IMR-90 (cell line): ENCODE data around the gene PLVAP. TPM values are rescaled to one million over a fixed set of nuclear protein-coding genes. Genes with fewer than 3 reads are reported as not detected.

ENCODE experiments used
- ATAC-seq: fragments of 200-7000 bp; cut with Tn5 transposase; 2 replicates; pipeline ENCODE4 v1.9.1; 2020; ENCODE audit warnings: low read depth, mild to moderate bottlenecking, moderate library complexity
- BruUV-seq: library from RNA; stranded (reverse); fragments of 400-500 nt; replicated peaks from 2 replicates; lab custom pipeline; 2021; lab: Mats Ljungman, UMichigan
- CTCF ChIA-PET: fragments of 300-600 bp; formaldehyde crosslinking; extraction: SDS; loops from one replicate; lab custom pipeline; 2021; ENCODE audit warnings: antibody characterized with exemption; lab: Yijun Ruan, JAX
- POLR2A ChIA-PET: fragments of 300-600 bp; sonication (Branson Sonifier 250); formaldehyde crosslinking; loops from one replicate; lab custom pipeline; 2022; ENCODE audit warnings: antibody characterized with exemption; ENCODE audit not compliant: unreplicated experiment; lab: Charles Lee
- DNase-seq: peaks from one replicate; pipeline ENCODE4 v3.0.0; 2013
- H2AFZ ChIP-seq: replicated peaks from 2 replicates; pipeline ENCODE3; 2013; ENCODE audit warnings: low read length, mild to moderate bottlenecking; ENCODE audit not compliant: poor library complexity
- H2AK5ac ChIP-seq: 2 replicates; pipeline ENCODE4 v1.6.1; 2013; ENCODE audit warnings: low read depth, low read length, inconsistent platforms
- H2AK9ac ChIP-seq: replicated peaks from 2 replicates; pipeline ENCODE3; 2013; ENCODE audit warnings: mild to moderate bottlenecking, low read depth, low read length, moderate library complexity; ENCODE audit not compliant: poor library complexity
- H2BK120ac ChIP-seq: 2 replicates; pipeline ENCODE4 v1.6.1; 2013; ENCODE audit warnings: low read depth, low read length, inconsistent platforms
- H2BK15ac ChIP-seq: 3 replicates; pipeline ENCODE4 v1.6.1; 2013; ENCODE audit warnings: low read depth, low read length, inconsistent platforms
- H2BK20ac ChIP-seq: 2 replicates; pipeline ENCODE4 v1.6.1; 2013; ENCODE audit warnings: low read depth, mild to moderate bottlenecking, inconsistent platforms, low read length, moderate library complexity
- H2BK5ac ChIP-seq: 2 replicates; pipeline ENCODE4 v1.6.1; 2013; ENCODE audit warnings: mild to moderate bottlenecking, low read depth, low read length, inconsistent platforms; ENCODE audit not compliant: poor library complexity, severe bottlenecking
- H3K14ac ChIP-seq: replicated peaks from 2 replicates; pipeline ENCODE4 v1.6.1; 2013; ENCODE audit warnings: low read depth, low read length, inconsistent platforms
- H3K18ac ChIP-seq: 2 replicates; pipeline ENCODE4 v1.6.1; 2013; ENCODE audit warnings: low read depth, low read length, control low read depth
- H3K23ac ChIP-seq: 2 replicates; pipeline ENCODE4 v1.6.1; 2013; ENCODE audit warnings: low read depth, low read length, inconsistent platforms
- H3K27ac ChIP-seq: 2 replicates; pipeline ENCODE4 v1.5.1; 2013; ENCODE audit warnings: mild to moderate bottlenecking, control low read depth, low read length; ENCODE audit not compliant: insufficient read depth
- H3K27me3 ChIP-seq: 2 replicates; pipeline ENCODE4 v1.6.1; 2013; ENCODE audit warnings: low read length; ENCODE audit not compliant: control insufficient read depth, insufficient read depth
- H3K36me3 ChIP-seq: 2 replicates; pipeline ENCODE4 v1.6.1; 2013; ENCODE audit warnings: low read length, mixed read lengths; ENCODE audit not compliant: control insufficient read depth, insufficient read depth
- H3K4ac ChIP-seq: 2 replicates; pipeline ENCODE4 v1.6.1; 2013; ENCODE audit warnings: low read depth, low read length, inconsistent platforms
- H3K4me1 ChIP-seq: 2 replicates; pipeline ENCODE4 v1.6.1; 2013; ENCODE audit warnings: low read length, mixed read lengths; ENCODE audit not compliant: control insufficient read depth, insufficient read depth
- H3K4me2 ChIP-seq: 2 replicates; pipeline ENCODE4 v1.6.1; 2013; ENCODE audit warnings: low read depth, mild to moderate bottlenecking, control low read depth, low read length, moderate library complexity
- H3K4me3 ChIP-seq: 2 replicates; pipeline ENCODE4 v1.5.1; 2013; ENCODE audit warnings: low read depth, mild to moderate bottlenecking, control low read depth, low read length, moderate library complexity; ENCODE audit not compliant: insufficient read depth
- H3K56ac ChIP-seq: 2 replicates; pipeline ENCODE4 v1.6.1; 2013; ENCODE audit warnings: low read length, inconsistent platforms; ENCODE audit not compliant: insufficient read depth; ENCODE audit errors: extremely low read depth
- H3K79me1 ChIP-seq, 2 experiments: 2 replicates each; pipeline ENCODE4 v1.6.1; 2013; ENCODE audit warnings: low read length in 2 of 2, inconsistent platforms in 1 of 2, low read depth in 1 of 2
- H3K9ac ChIP-seq: 2 replicates; pipeline ENCODE4 v1.6.1; 2013; ENCODE audit warnings: low read depth, low read length, control low read depth
- H3K9me1 ChIP-seq: 2 replicates; pipeline ENCODE4 v1.6.1; 2013; ENCODE audit warnings: low read length, inconsistent platforms; ENCODE audit not compliant: insufficient read depth
- H3K9me3 ChIP-seq: 2 replicates; pipeline ENCODE4 v1.6.1; 2013; ENCODE audit warnings: low read length; ENCODE audit not compliant: control insufficient read depth, insufficient read depth
- H4K20me1 ChIP-seq: 2 replicates; pipeline ENCODE4 v1.6.1; 2013; ENCODE audit warnings: low read length, inconsistent platforms; ENCODE audit not compliant: insufficient read depth
- H4K5ac ChIP-seq: 2 replicates; pipeline ENCODE4 v1.6.1; 2013; ENCODE audit warnings: mild to moderate bottlenecking, low read depth, low read length, control low read depth
- H4K8ac ChIP-seq, 2 experiments: 2 replicates each; pipeline ENCODE4 v1.6.1; 2013; ENCODE audit warnings: low read depth in 2 of 2, low read length in 2 of 2, control low read depth in 1 of 2, inconsistent platforms in 1 of 2
- H4K91ac ChIP-seq: 2 replicates; pipeline ENCODE4 v1.6.1; 2013; ENCODE audit warnings: low read depth, low read length, inconsistent platforms; ENCODE audit not compliant: insufficient read depth
- BHLHE40 ChIP-seq: fragments of 150-350 bp; IDR thresholded peaks from 2 replicates; pipeline ENCODE4 v1.6.1; 2016; ENCODE audit warnings: mild to moderate bottlenecking, low read depth, low read length
- ELK1 ChIP-seq: fragments of 150-350 bp; IDR thresholded peaks from 2 replicates; pipeline ENCODE4 v1.6.1; 2016; ENCODE audit warnings: low read depth, mild to moderate bottlenecking, low read length, moderate library complexity, borderline replicate concordance
- FOS ChIP-seq: fragments of 150-350 bp; IDR thresholded peaks from 2 replicates; pipeline ENCODE4 v1.6.1; 2016; ENCODE audit warnings: low read depth, low read length
- MAZ ChIP-seq: IDR thresholded peaks from 2 replicates; pipeline ENCODE4 v1.6.1; 2012; ENCODE audit warnings: low read depth, mild to moderate bottlenecking, low read length, improper control_type of control experiment, moderate library complexity, borderline replicate concordance
- RAD21 ChIP-seq: IDR thresholded peaks from 2 replicates; pipeline ENCODE4 v1.6.1; 2012; ENCODE audit warnings: low read length, improper control_type of control experiment
- RCOR1 ChIP-seq: IDR thresholded peaks from 2 replicates; pipeline ENCODE4 v1.6.1; 2012; ENCODE audit warnings: mild to moderate bottlenecking, low read length, improper control_type of control experiment; ENCODE audit not compliant: insufficient replicate concordance
- SMC3 ChIP-seq: fragments of 150-350 bp; IDR thresholded peaks from 2 replicates; pipeline ENCODE4 v1.6.1; 2016; ENCODE audit warnings: low read depth, mild to moderate bottlenecking, antibody characterized with exemption, low read length, moderate library complexity
- USF2 ChIP-seq: fragments of 150-350 bp; IDR thresholded peaks from 2 replicates; pipeline ENCODE4 v1.6.1; 2017; ENCODE audit warnings: mild to moderate bottlenecking, antibody characterized with exemption, low read length, low read depth
- WGBS, 2 experiments: methylation state at CpG; one replicate each; pipeline versions ENCODE4 v1.1.5 to v1.1.7; 2013; ENCODE audit warnings: missing lambda C conversion rate in 2 of 2; ENCODE audit not compliant: insufficient read length in 1 of 2; ENCODE audit errors: extremely low coverage in 2 of 2; 5-methylcytosine and 5-hydroxymethylcytosine counted together
- dilution Hi-C: fragments of 300-500 bp; cut with HindIII; formaldehyde crosslinking; loops from one replicate; pipeline ENCODE4 v1.14.3; 2018; ENCODE audit warnings: low sequenced_read_pairs; ENCODE audit not compliant: unreplicated experiment
- in situ Hi-C: fragments of 300-500 bp; cut with MboI; formaldehyde crosslinking; loops from 3 replicates; pipeline ENCODE4 v1.14.3; 2019; ENCODE audit warnings: low sequenced_read_pairs, inconsistent platforms, mixed read lengths
- intact Hi-C: fragments of 100-400 bp; cut with micrococcal nuclease; formaldehyde crosslinking; loops from 2 replicates; pipeline ENCODE4 v1.10.0; 2022
- polyA plus RNA-seq, 3 experiments: library from polyadenylated mRNA; depleted of rRNA; stranded (reverse); fragments of >200 nt; gene quantifications; 2 replicates each; pipeline ENCODE4 v1.2.3, GENCODE V29; 2012; ENCODE audit warnings: low replicate concordance in 1 of 3
- total RNA-seq: library from RNA; depleted of rRNA; stranded (reverse); fragments of >200 nt; gene quantifications from 2 replicates; pipeline ENCODE4 v1.2.3, GENCODE V29; 2012

Gene PLVAP
- total and polyA plus RNA-seq, 2 of the 4 experiments (the other 2 are of a cell fraction): not detected

GRCh38 chr19:17333611-17334413 is 43.3 kb downstream of the PLVAP start:
- peak overlapping the region; percentile 56 for H4K91ac ChIP-seq
- H2BK20ac ChIP-seq: no peak overlapping the region
- no peak for TF ChIP-seq ELK1
- TF ChIP-seq BHLHE40: no peak
- TF ChIP-seq RCOR1: peak; percentile 13
- no peak for TF ChIP-seq MAZ
- TF ChIP-seq FOS: 0 out of 2 replicates have a peak, but pooled peaks have one; percentile 21
- no peak for TF ChIP-seq RAD21
- peak; percentile 15; the same call in 1 of the 2 replicates for TF ChIP-seq SMC3
- TF ChIP-seq USF2: no peak
- dilution Hi-C loops: no loop called here
- peaks cover 7 to 43% of the 10 kb centered on the region in 2 experiments; a peak in 3 of 4 replicates for H3K79me1 ChIP-seq
- no TSS peak for BruUV-seq
- peak overlapping the region; percentile 68 for H3K4me2 ChIP-seq
- POLR2A ChIA-PET: interaction anchor here (1.0 kb wide), 1 partner anchor 9 kb away, joined by 3 read pairs; no protein-coding TSS in a partner anchor
- 47% methylated on average over 35 of the region's 52 CpGs; no CpG with 5 or more reads in 1 of the 2 experiments for WGBS, 2 experiments
- CTCF ChIA-PET: no interaction called here
- DNase-seq (peak; percentile 80), ATAC-seq (peak; percentile 22)
- peaks cover 3% of the 10 kb centered on the region; the same call in 1 of the 2 replicates for H3K36me3 ChIP-seq
- intact Hi-C loops: loop anchor here (1.0 kb wide), 1 partner anchor 25 kb away; the partner anchor contains the start of gene DDA1
- H2BK120ac ChIP-seq: no peak overlapping the region
- H3K27me3 ChIP-seq: no peaks in the 10 kb centered on the region
- H2BK15ac ChIP-seq: no peak overlapping the region
- in situ Hi-C loops: no loop called here
- peaks cover 8% of the 10 kb centered on the region for H3K4me1 ChIP-seq
- peak overlapping the region; percentile 33; the same call in 1 of the 2 replicates for H3K23ac ChIP-seq
- H4K5ac ChIP-seq: no peak overlapping the region
- H3K4ac ChIP-seq: peak overlapping the region; percentile 50
- H2AK5ac ChIP-seq: peak overlapping the region; percentile 89
- no peak overlapping the region for H3K18ac ChIP-seq
- 0 out of 2 replicates have a peak overlapping the region, but pooled peaks have one; percentile 42 for H3K9ac ChIP-seq
- H2AK9ac ChIP-seq: peak overlapping the region; percentile 98
- no peaks in the 10 kb centered on the region for H4K20me1 ChIP-seq
- no peak overlapping the region for H3K56ac ChIP-seq
- peak overlapping the region; percentile 99 for H2AFZ ChIP-seq
- peaks cover 5% of the 10 kb centered on the region for H3K9me1 ChIP-seq
- no peaks in the 10 kb centered on the region for H3K9me3 ChIP-seq
- H3K14ac ChIP-seq: no peak overlapping the region
- peak overlapping the region; percentile 70 for H3K4me3 ChIP-seq
- H3K27ac ChIP-seq: peak overlapping the region; percentile 35; the same call in 1 of the 2 replicates
- peak overlapping the region in 1 of 2 experiments; percentile 71; a peak in 1 of 4 replicates for H4K8ac ChIP-seq
- H2BK5ac ChIP-seq: peak overlapping the region; percentile 54
